H1 (cell line): ENCODE results near the gene RAVER2. TPM values are rescaled to one million over a fixed set of nuclear protein-coding genes. Genes with fewer than 3 reads are reported as not detected.

ENCODE experiments used
- CTCF ChIA-PET: fragments of 300-600 bp; sonication (Branson Sonifier 250); formaldehyde crosslinking; loops from one replicate; lab custom pipeline; 2021; ENCODE audit not compliant: partially characterized antibody; lab: Charles Lee
- POLR2A ChIA-PET: fragments of 300-600 bp; sonication (Branson Sonifier 250); formaldehyde crosslinking; loops from one replicate; lab custom pipeline; 2021; ENCODE audit warnings: inconsistent platforms; ENCODE audit not compliant: partially characterized antibody; lab: Charles Lee
- DNase-seq, 2 experiments: peaks; one replicate each; pipeline versions ENCODE4 v3.0.0 to v3.0.0-alpha.2; 2010 to 2022; ENCODE audit warnings: low spot score in 2 of 2, low read depth in 1 of 2, mixed read lengths in 1 of 2
- FAIRE-seq: peaks from 2 replicates; lab custom pipeline; 2011; peaks lifted over from hg19 to GRCh38; lab: Jason Lieb, UNC
- H2AFZ ChIP-seq: 2 replicates; pipeline ENCODE4 v1.8.1; 2012; ENCODE audit warnings: low read length, inconsistent platforms
- H2AK5ac ChIP-seq: 2 replicates; pipeline ENCODE4 v1.6.1; 2013; ENCODE audit warnings: low read depth, low read length
- H2BK120ac ChIP-seq: replicated peaks from 2 replicates; pipeline ENCODE3; 2013; ENCODE audit warnings: low read depth, low read length, inconsistent platforms
- H2BK12ac ChIP-seq: 2 replicates; pipeline ENCODE4 v1.6.1; 2013; ENCODE audit warnings: low read depth, low read length
- H2BK15ac ChIP-seq: 2 replicates; pipeline ENCODE4 v1.6.1; 2013; ENCODE audit warnings: low read length
- H2BK20ac ChIP-seq: 2 replicates; pipeline ENCODE4 v1.6.1; 2013; ENCODE audit warnings: low read length
- H2BK5ac ChIP-seq: 2 replicates; pipeline ENCODE4 v1.6.1; 2013; ENCODE audit warnings: low read depth, low read length
- H3K14ac ChIP-seq: 2 replicates; pipeline ENCODE4 v1.6.1; 2013; ENCODE audit warnings: inconsistent platforms; ENCODE audit not compliant: insufficient read length
- H3K18ac ChIP-seq: 2 replicates; pipeline ENCODE4 v1.6.1; 2013; ENCODE audit warnings: low read length; ENCODE audit errors: extremely low read depth
- H3K23ac ChIP-seq: 2 replicates; pipeline ENCODE4 v1.6.1; 2013; ENCODE audit warnings: inconsistent platforms; ENCODE audit not compliant: insufficient read length
- H3K23me2 ChIP-seq: 2 replicates; pipeline ENCODE4 v1.6.1; 2013; ENCODE audit warnings: low read depth, low read length
- H3K27ac ChIP-seq: 2 replicates; pipeline ENCODE4 v1.6.1; 2011; ENCODE audit warnings: low read depth, low read length, inconsistent platforms
- H3K27me3 ChIP-seq, 4 experiments: replicated peaks in 1 of 4; 1 replicate in 1 of 4; 2 replicates in 3 of 4; pipeline versions ENCODE4 v1.6.1 to v1.8.1; 2011 to 2013; ENCODE audit warnings: low read length in 3 of 4, mild to moderate bottlenecking in 3 of 4, inconsistent platforms in 2 of 4, mixed read lengths in 2 of 4, moderate library complexity in 1 of 4; ENCODE audit not compliant: control insufficient read depth in 3 of 4, insufficient read depth in 3 of 4; ENCODE audit errors: extremely low read depth in 1 of 4
- H3K36me3 ChIP-seq, 4 experiments: 2 replicates each; pipeline versions ENCODE4 v1.6.1 to v1.8.1; 2011 to 2013; ENCODE audit warnings: mild to moderate bottlenecking in 4 of 4, low read length in 3 of 4, moderate library complexity in 2 of 4, control low read depth in 1 of 4, inconsistent platforms in 1 of 4; ENCODE audit not compliant: insufficient read depth in 4 of 4, control insufficient read depth in 2 of 4
- H3K4ac ChIP-seq: replicated peaks from 2 replicates; pipeline ENCODE3; 2013; ENCODE audit warnings: low read length, low read depth, mixed read lengths, inconsistent platforms; ENCODE audit not compliant: insufficient read length
- H3K4me1 ChIP-seq, 4 experiments: replicated peaks in 1 of 4; 1 replicate in 1 of 4; 2 replicates in 3 of 4; pipeline versions ENCODE4 v1.6.1 to v1.8.1; 2011 to 2013; ENCODE audit warnings: low read length in 3 of 4, inconsistent platforms in 2 of 4, mixed read lengths in 1 of 4; ENCODE audit not compliant: insufficient read depth in 4 of 4, control insufficient read depth in 3 of 4
- H3K4me2 ChIP-seq, 2 experiments: 2 replicates each; pipeline versions ENCODE4 v1.6.1 to v1.8.1; 2011 to 2013; ENCODE audit warnings: low read depth in 2 of 2, low read length in 2 of 2, control low read depth in 1 of 2, inconsistent platforms in 1 of 2, mild to moderate bottlenecking in 1 of 2; ENCODE audit not compliant: insufficient read depth in 1 of 2
- H3K4me3 ChIP-seq, 4 experiments: fragments of 200-600, 300-600 bp in 1 of 4; sonication (generic), shearing (Covaris generic), sonication (Bioruptor Twin) in 1 of 4; 2 replicates each; pipeline versions ENCODE4 v1.5.1 to v1.8.1; 2011 to 2016; ENCODE audit warnings: low read length in 4 of 4, low read depth in 3 of 4, control low read depth in 2 of 4, inconsistent platforms in 2 of 4, mild to moderate bottlenecking in 2 of 4, mixed read lengths in 1 of 4, moderate library complexity in 1 of 4; ENCODE audit not compliant: insufficient read depth in 2 of 4; ENCODE audit errors: extremely low read depth in 1 of 4
- H3K56ac ChIP-seq: replicated peaks from 2 replicates; pipeline ENCODE3; 2013; ENCODE audit warnings: low read depth, mild to moderate bottlenecking, mixed read lengths, low read length, inconsistent platforms; ENCODE audit not compliant: insufficient read length
- H3K79me1 ChIP-seq: 2 replicates; pipeline ENCODE4 v1.6.1; 2013; ENCODE audit warnings: low read depth, low read length, control low read depth
- H3K79me2 ChIP-seq, 2 experiments: 2 replicates each; pipeline versions ENCODE4 v1.6.1 to v1.8.1; 2012 to 2013; ENCODE audit warnings: low read length in 2 of 2, mild to moderate bottlenecking in 2 of 2, inconsistent platforms in 1 of 2; ENCODE audit not compliant: insufficient read depth in 2 of 2, control insufficient read depth in 1 of 2
- H3K9ac ChIP-seq, 4 experiments: replicated peaks in 1 of 4; 1 replicate in 1 of 4; 2 replicates in 3 of 4; pipeline versions ENCODE4 v1.6.1 to v1.8.1; 2011 to 2013; ENCODE audit warnings: low read depth in 3 of 4, low read length in 3 of 4, control low read depth in 2 of 4, mild to moderate bottlenecking in 2 of 4, moderate library complexity in 2 of 4, inconsistent platforms in 1 of 4; ENCODE audit errors: extremely low read depth in 1 of 4
- H3K9me3 ChIP-seq, 2 experiments: 2 replicates each; pipeline versions ENCODE4 v1.6.1 to v1.8.1; 2012 to 2013; ENCODE audit warnings: mild to moderate bottlenecking in 2 of 2, moderate library complexity in 2 of 2, control low read depth in 1 of 2, inconsistent platforms in 1 of 2, low read depth in 1 of 2, low read length in 1 of 2, mixed read lengths in 1 of 2; ENCODE audit not compliant: insufficient read depth in 2 of 2
- H4K20me1 ChIP-seq, 2 experiments: replicated peaks in 1 of 2; 2 replicates each; pipeline versions ENCODE3 to v1.8.1; 2011 to 2013; ENCODE audit warnings: inconsistent platforms in 2 of 2, low read length in 2 of 2, mild to moderate bottlenecking in 1 of 2; ENCODE audit not compliant: insufficient read depth in 2 of 2, control insufficient read depth in 1 of 2
- H4K5ac ChIP-seq: 2 replicates; pipeline ENCODE4 v1.6.1; 2013; ENCODE audit warnings: low read length, low read depth, mixed read lengths, inconsistent platforms; ENCODE audit not compliant: insufficient read length
- H4K8ac ChIP-seq: 2 replicates; pipeline ENCODE4 v1.8.0; 2013; ENCODE audit warnings: mild to moderate bottlenecking, moderate library complexity, low read length, inconsistent platforms; ENCODE audit not compliant: insufficient read depth; ENCODE audit errors: extremely low read depth
- H4K91ac ChIP-seq: replicated peaks from 2 replicates; pipeline ENCODE3; 2013; ENCODE audit warnings: low read length, mixed read lengths, inconsistent platforms; ENCODE audit not compliant: insufficient read length
- ASH2L ChIP-seq: fragments of 200-600, 300-600 bp; sonication (generic); IDR thresholded peaks from one replicate; pipeline ENCODE4 v1.7.1; 2017; ENCODE audit warnings: low read length
- BACH1 ChIP-seq: IDR thresholded peaks from 2 replicates; pipeline ENCODE4 v1.6.1; 2012; ENCODE audit warnings: low read length, improper control_type of control experiment
- EP300 ChIP-seq, 2 experiments: IDR thresholded peaks; 1 replicate in 1 of 2; 2 replicates in 1 of 2; pipeline ENCODE4 v1.6.1; 2011 to 2012; ENCODE audit warnings: low read depth in 2 of 2, low read length in 2 of 2, mild to moderate bottlenecking in 2 of 2, borderline replicate concordance in 1 of 2, inconsistent platforms in 1 of 2, moderate library complexity in 1 of 2
- HDAC2 ChIP-seq, 2 experiments: fragments of 300-600 bp in 1 of 2; sonication (generic) in 1 of 2; IDR thresholded peaks; 2 replicates each; pipeline ENCODE4 v1.6.1; 2011 to 2012; ENCODE audit warnings: low read depth in 2 of 2, low read length in 2 of 2, mild to moderate bottlenecking in 2 of 2, moderate library complexity in 2 of 2, borderline replicate concordance in 1 of 2, inconsistent platforms in 1 of 2
- POLR2A ChIP-seq, 2 experiments: IDR thresholded peaks; 1 replicate in 1 of 2; 2 replicates in 1 of 2; pipeline ENCODE4 v1.6.1; 2011; ENCODE audit warnings: low read depth in 2 of 2, low read length in 2 of 2, mild to moderate bottlenecking in 2 of 2; ENCODE audit errors: control extremely low read depth in 1 of 2
- POLR2AphosphoS5 ChIP-seq: IDR thresholded peaks from 2 replicates; pipeline ENCODE4 v1.6.1; 2011; ENCODE audit warnings: low read depth, low read length
- SP4 ChIP-seq: IDR thresholded peaks from 2 replicates; pipeline ENCODE4 v1.6.1; 2012; ENCODE audit warnings: low read length, inconsistent platforms
- TCF12 ChIP-seq: IDR thresholded peaks from 2 replicates; pipeline ENCODE4 v1.6.1; 2011; ENCODE audit warnings: low read depth, mild to moderate bottlenecking, low read length
- WGBS, 2 experiments: shearing (Covaris generic) in 1 of 2; methylation state at CpG; one replicate each; pipeline versions ENCODE4 v1.1.6 to v1.1.7; 2013 to 2015; ENCODE audit warnings: low lambda C conversion rate in 2 of 2, mixed read lengths in 2 of 2, inconsistent platforms in 1 of 2, low coverage in 1 of 2, missing lambda C conversion rate in 1 of 2; ENCODE audit not compliant: insufficient replicate concordance in 2 of 2, insufficient coverage in 1 of 2, insufficient read length in 1 of 2; ENCODE audit errors: extremely low coverage in 1 of 2, missing lambda C conversion rate in 1 of 2; 5-methylcytosine and 5-hydroxymethylcytosine counted together
- polyA plus RNA-seq, 7 experiments: library from polyadenylated mRNA; depleted of rRNA in 3 of 7; stranded (reverse) in 5 of 7; unstranded in 2 of 7; fragments of >200 nt in 5 of 7; fragments of 200-250 nt in 2 of 7; gene quantifications; 1 replicate in 5 of 7; 2 replicates in 1 of 7; 4 replicates in 1 of 7; pipeline versions ENCODE4 v1.2.1 to v1.2.3, GENCODE V29; 2011 to 2013; ENCODE audit warnings: missing spikeins in 2 of 7, mixed read lengths in 2 of 7
- total RNA-seq: library from RNA; stranded (reverse); fragmentation: NEBNext Ultra II Directional; extraction: Animal tissue kit (Norgen Biotek cat#: 25700); gene quantifications from 2 replicates; pipeline ENCODE4 v1.2.1, GENCODE V29; 2021

Gene RAVER2
- total and polyA plus RNA-seq, 2 of the 8 experiments (the other 6 are each of a cell fraction or from before 2014, with no cell fraction given): 10.5 to 19.5 TPM

DNA sequence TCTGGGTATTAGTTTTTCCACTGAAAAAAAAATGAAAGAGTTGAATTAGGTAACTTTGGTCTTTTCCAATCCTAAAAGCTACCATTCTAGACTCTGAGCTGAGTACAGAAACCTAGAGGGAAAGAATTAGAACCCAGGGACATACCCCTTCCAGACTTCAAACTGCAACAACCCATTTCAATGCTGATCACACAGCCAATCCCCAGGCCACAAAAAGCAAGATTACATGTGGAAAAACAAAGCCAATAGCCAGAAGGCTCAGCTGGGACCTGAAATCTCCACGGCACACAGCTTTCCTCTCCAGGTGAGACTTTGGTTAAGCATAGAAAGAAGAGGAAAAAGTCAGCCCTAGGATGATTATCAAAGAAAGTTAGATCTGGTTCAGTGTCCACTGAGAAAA lies 132.7 kb downstream of the RAVER2 start:
- no peak overlapping the region for H3K4me3 ChIP-seq
- no peak overlapping the region for H3K4ac ChIP-seq
- H4K20me1 ChIP-seq: no peaks in the 10 kb centered on the region
- H3K18ac ChIP-seq: no peak overlapping the region
- no peaks in the 10 kb centered on the region for H3K9me3 ChIP-seq
- H3K79me1 ChIP-seq: no peaks in the 10 kb centered on the region
- no peak overlapping the region for H3K9ac ChIP-seq
- no peak overlapping the region for H3K27ac ChIP-seq
- H3K23ac ChIP-seq: no peak overlapping the region
- no peak overlapping the region for H2BK5ac ChIP-seq
- TF ChIP-seq BACH1: no peak
- TF ChIP-seq SP4: no peak
- no peak for TF ChIP-seq TCF12
- no peak for TF ChIP-seq POLR2AphosphoS5
- TF ChIP-seq ASH2L: no peak
- TF ChIP-seq POLR2A (IDR thresholded peaks at IDR 0.05; ENCODE audit: control extremely low read depth in 1 of 2, low read depth in 2 of 2, low read length in 2 of 2): no peak
- TF ChIP-seq EP300 (IDR thresholded peaks at IDR 0.05; ENCODE audit: borderline replicate concordance in 1 of 2, low read depth in 2 of 2, low read length in 2 of 2): no peak
- no peak for TF ChIP-seq HDAC2 (IDR thresholded peaks at IDR 0.05; ENCODE audit: borderline replicate concordance in 1 of 2, low read depth in 2 of 2, low read length in 2 of 2)
- DNase-seq: no peak
- no peak overlapping the region for H2BK15ac ChIP-seq
- H3K23me2 ChIP-seq: no peaks in the 10 kb centered on the region
- POLR2A ChIA-PET: interaction anchor here (0.6 to 1.7 kb wide), 3 partner anchors 88 to 197 kb away, joined by 3 read pairs; partner anchors contain the start of gene JAK1
- FAIRE-seq: no peak
- no peak overlapping the region for H3K56ac ChIP-seq
- no peak overlapping the region for H2AFZ ChIP-seq
- H4K91ac ChIP-seq: no peak overlapping the region
- no peak overlapping the region for H4K5ac ChIP-seq
- CTCF ChIA-PET: interaction anchor here (0.6 to 1.4 kb wide), 5 partner anchors 10 to 359 kb away, joined by 3 to 6 read pairs (median 3); no protein-coding TSS in a partner anchor
- H3K79me2 ChIP-seq: no peaks in the 10 kb centered on the region
- H3K4me1 ChIP-seq: peaks cover 0 to 3% (median 1%) of the 10 kb centered on the region in 4 experiments; a peak in 2 of 7 replicates
- no peak overlapping the region; a peak in 1 of 4 replicates for H3K4me2 ChIP-seq
- H2AK5ac ChIP-seq: no peak overlapping the region
- no peaks in the 10 kb centered on the region for H3K27me3 ChIP-seq
- H2BK12ac ChIP-seq: no peak overlapping the region
- WGBS, 2 experiments: 81% methylated on average over 1 of the region's 1 CpG; no CpG with 5 or more reads in 1 of the 2 experiments
- H2BK20ac ChIP-seq: no peak overlapping the region
- H4K8ac ChIP-seq: no peak overlapping the region
- H3K36me3 ChIP-seq: no peaks in the 10 kb centered on the region; a peak in 1 of 8 replicates
- H3K14ac ChIP-seq: no peak overlapping the region
- H2BK120ac ChIP-seq: no peak overlapping the region
